HCT116 (cell line): ENCODE measurements around the gene TRPV4. TPM values are rescaled to one million over a fixed set of nuclear protein-coding genes. Genes with fewer than 3 reads are reported as not detected.
A peak's percentile ranks its signal among the peaks of the same experiment; 100 is the strongest.

Source experiments
- ATAC-seq: fragments of 200-7000 bp; cut with Tn5 transposase; 2 replicates; pipeline ENCODE4 v1.9.1; 2020; ENCODE audit warnings: mild to moderate bottlenecking, moderate library complexity
- BruUV-seq: library from RNA; stranded (reverse); fragments of 400-500 nt; replicated peaks from 2 replicates; lab custom pipeline; 2021; lab: Mats Ljungman, UMichigan
- CTCF ChIA-PET: fragments of 300-600 bp; sonication (Branson Sonifier 250); formaldehyde crosslinking; loops from one replicate; lab custom pipeline; 2021; ENCODE audit warnings: antibody characterized with exemption; lab: Charles Lee
- POLR2A ChIA-PET: fragments of 300-600, 350-600 bp; sonication (Branson Sonifier 250); formaldehyde crosslinking; loops from one replicate; lab custom pipeline; 2021; ENCODE audit warnings: antibody characterized with exemption; lab: Charles Lee
- RAD21 ChIA-PET, 2 experiments: fragments of 300-600 bp; sonication (Branson Sonifier 250); formaldehyde crosslinking; loops; one replicate each; lab custom pipeline; 2023; ENCODE audit warnings: low total read pairs in 2 of 2; ENCODE audit not compliant: uncharacterized antibody in 2 of 2, unreplicated experiment in 2 of 2, low non-redundant PET in 1 of 2; lab: Charles Lee
- DNase-seq: peaks from one replicate; pipeline ENCODE4 v3.0.0-alpha.2; 2010; ENCODE audit warnings: low read depth, low spot score
- H2AFZ ChIP-seq: fragments of 200-600 bp; shearing (Covaris generic), sonication (generic); 2 replicates; pipeline ENCODE4 v1.6.1; 2017; ENCODE audit warnings: low read depth, mixed run types, mixed read lengths, antibody characterized with exemption, low read length; ENCODE audit not compliant: poor library complexity, severe bottlenecking
- H3K27ac ChIP-seq: 2 replicates; pipeline ENCODE4 v1.5.1; 2012; ENCODE audit warnings: low read depth, low read length
- H3K27me3 ChIP-seq: fragments of 200-600 bp; sonication (generic); 2 replicates; pipeline ENCODE4 v1.6.1; 2016; ENCODE audit warnings: mixed run types, low read length, mixed read lengths; ENCODE audit not compliant: insufficient read depth
- H3K36me3 ChIP-seq, 2 experiments: fragments of 200-500 bp in 1 of 2; fragments of 200-600 bp in 1 of 2; sonication (Bioruptor generic) in 1 of 2; sonication (generic) in 1 of 2; 2 replicates each; pipeline versions ENCODE4 v1.5.1 to v1.6.1; 2014 to 2016; ENCODE audit warnings: low read length in 2 of 2, inconsistent platforms in 1 of 2, mixed read lengths in 1 of 2, mixed run types in 1 of 2; ENCODE audit not compliant: insufficient read depth in 2 of 2, control insufficient read depth in 1 of 2
- H3K4me1 ChIP-seq, 2 experiments: fragments of 200-600 bp in 1 of 2; sonication (generic) in 1 of 2; 2 replicates each; pipeline versions ENCODE4 v1.5.1 to v1.6.1; 2012 to 2017; ENCODE audit warnings: low read length in 2 of 2, inconsistent platforms in 1 of 2, mild to moderate bottlenecking in 1 of 2, mixed read lengths in 1 of 2, mixed run types in 1 of 2, moderate library complexity in 1 of 2; ENCODE audit not compliant: insufficient read depth in 2 of 2, control insufficient read depth in 1 of 2
- H3K4me2 ChIP-seq: fragments of 200-600 bp; sonication (generic); 2 replicates; pipeline ENCODE4 v1.6.1; 2017; ENCODE audit warnings: mixed run types, low read length, mixed read lengths
- H3K4me3 ChIP-seq, 2 experiments: fragments of 200-600 bp in 1 of 2; sonication (generic) in 1 of 2; replicated peaks in 1 of 2; 2 replicates each; pipeline ENCODE4 v1.5.1; 2011 to 2016; ENCODE audit warnings: low read length in 2 of 2, control low read depth in 1 of 2, low read depth in 1 of 2, mild to moderate bottlenecking in 1 of 2, mixed read lengths in 1 of 2, mixed run types in 1 of 2
- H3K79me2 ChIP-seq: fragments of 200-600 bp; sonication (generic); 2 replicates; pipeline ENCODE4 v1.6.1; 2017; ENCODE audit warnings: mild to moderate bottlenecking, mixed run types, low read length, moderate library complexity, mixed read lengths; ENCODE audit not compliant: insufficient read depth
- H3K9ac ChIP-seq: fragments of 200-600 bp; sonication (generic); 2 replicates; pipeline ENCODE4 v1.6.1; 2016; ENCODE audit warnings: low read length, mixed read lengths
- H3K9me2 ChIP-seq: fragments of 200-600 bp; sonication (generic), shearing (Covaris generic); 2 replicates; pipeline ENCODE4 v1.6.1; 2017; ENCODE audit warnings: mixed run types, mild to moderate bottlenecking, moderate library complexity; ENCODE audit not compliant: insufficient read depth
- H3K9me3 ChIP-seq, 2 experiments: fragments of 200-500 bp in 1 of 2; fragments of 200-600 bp in 1 of 2; sonication (Bioruptor generic) in 1 of 2; sonication (generic) in 1 of 2; 2 replicates each; pipeline ENCODE4 v1.6.1; 2014 to 2017; ENCODE audit warnings: low read length in 2 of 2, mixed read lengths in 2 of 2, inconsistent platforms in 1 of 2, low read depth in 1 of 2, mild to moderate bottlenecking in 1 of 2, mixed run types in 1 of 2, moderate library complexity in 1 of 2; ENCODE audit not compliant: control insufficient read depth in 1 of 2, insufficient read depth in 1 of 2
- H4K20me1 ChIP-seq: fragments of 200-600 bp; sonication (generic), shearing (Covaris generic); 2 replicates; pipeline ENCODE4 v1.6.1; 2017; ENCODE audit warnings: mixed run types, mild to moderate bottlenecking, moderate library complexity; ENCODE audit not compliant: insufficient read depth
- ELF1 ChIP-seq: IDR thresholded peaks from 2 replicates; pipeline ENCODE4 v1.6.1; 2012; ENCODE audit warnings: low read depth, borderline replicate concordance
- RAD21 ChIP-seq: IDR thresholded peaks from 2 replicates; pipeline ENCODE4 v1.6.1; 2012; ENCODE audit warnings: low read depth, mild to moderate bottlenecking
- SIN3A ChIP-seq: IDR thresholded peaks from 2 replicates; pipeline ENCODE4 v1.6.1; 2012; ENCODE audit warnings: low read depth
- intact Hi-C: fragments of 100-400 bp; cut with micrococcal nuclease; formaldehyde crosslinking; loops from 2 replicates; pipeline ENCODE4 v1.10.0; 2022
- total RNA-seq: library from RNA; stranded (reverse); gene quantifications from one replicate; pipeline ENCODE4 v1.2.1, GENCODE V29; 2021; ENCODE audit not compliant: unreplicated experiment
- TF ChIP-seq, protein P1 (sequence below), 3 experiments: fragments of 200-600 bp in 1 of 3; sonication (generic) in 1 of 3; IDR thresholded peaks in 2 of 3; conservative IDR thresholded peaks in 1 of 3; 2 replicates each; pipeline ENCODE4 v1.5.1; 2012 to 2017; ENCODE audit warnings: low read depth in 2 of 3, low read length in 2 of 3, antibody characterized with exemption in 1 of 3, borderline replicate concordance in 1 of 3, control low read depth in 1 of 3, mild to moderate bottlenecking in 1 of 3, mixed read lengths in 1 of 3, mixed run types in 1 of 3, moderate library complexity in 1 of 3; ENCODE audit not compliant: insufficient read depth in 1 of 3
- TF ChIP-seq, protein P2 (sequence below): IDR thresholded peaks from 2 replicates; pipeline ENCODE4 v1.6.1; 2012; ENCODE audit warnings: low read depth

TRPV4 gene
- total RNA-seq, 1 experiment from 2014 or later, result 0.54 TPM

- CTCF ChIA-PET, result no interaction called here
- intact Hi-C loops, result no loop called here
- POLR2A ChIA-PET, result no interaction called here
- BruUV-seq, result no TSS peak
- Histone ChIP-seq H4K20me1 (no peaks in the 10 kb centered on the region), H3K4me1 (no peaks in the 10 kb centered on the region), H3K27ac (no peak overlapping the region), H3K36me3 (no peaks in the 10 kb centered on the region), H3K9ac (no peak overlapping the region), H3K4me3 (no peak overlapping the region), H3K79me2 (no peaks in the 10 kb centered on the region), H3K9me2 (no peaks in the 10 kb centered on the region), H3K27me3 (no peaks in the 10 kb centered on the region), H3K4me2 (no peak overlapping the region), H2AFZ (no peak overlapping the region), H3K9me3 (no peaks in the 10 kb centered on the region)
- DNase-seq, result no peak
- no peak for ATAC-seq
- RAD21 ChIA-PET, result no interaction called here
- no peak for TF ChIP-seq SIN3A
- TF ChIP-seq, all 23 proteins: peak for 0
Measured at GRCh38 chr12:109807954-109808643, 25.1 kb downstream of the TRPV4 start.

DNA sequence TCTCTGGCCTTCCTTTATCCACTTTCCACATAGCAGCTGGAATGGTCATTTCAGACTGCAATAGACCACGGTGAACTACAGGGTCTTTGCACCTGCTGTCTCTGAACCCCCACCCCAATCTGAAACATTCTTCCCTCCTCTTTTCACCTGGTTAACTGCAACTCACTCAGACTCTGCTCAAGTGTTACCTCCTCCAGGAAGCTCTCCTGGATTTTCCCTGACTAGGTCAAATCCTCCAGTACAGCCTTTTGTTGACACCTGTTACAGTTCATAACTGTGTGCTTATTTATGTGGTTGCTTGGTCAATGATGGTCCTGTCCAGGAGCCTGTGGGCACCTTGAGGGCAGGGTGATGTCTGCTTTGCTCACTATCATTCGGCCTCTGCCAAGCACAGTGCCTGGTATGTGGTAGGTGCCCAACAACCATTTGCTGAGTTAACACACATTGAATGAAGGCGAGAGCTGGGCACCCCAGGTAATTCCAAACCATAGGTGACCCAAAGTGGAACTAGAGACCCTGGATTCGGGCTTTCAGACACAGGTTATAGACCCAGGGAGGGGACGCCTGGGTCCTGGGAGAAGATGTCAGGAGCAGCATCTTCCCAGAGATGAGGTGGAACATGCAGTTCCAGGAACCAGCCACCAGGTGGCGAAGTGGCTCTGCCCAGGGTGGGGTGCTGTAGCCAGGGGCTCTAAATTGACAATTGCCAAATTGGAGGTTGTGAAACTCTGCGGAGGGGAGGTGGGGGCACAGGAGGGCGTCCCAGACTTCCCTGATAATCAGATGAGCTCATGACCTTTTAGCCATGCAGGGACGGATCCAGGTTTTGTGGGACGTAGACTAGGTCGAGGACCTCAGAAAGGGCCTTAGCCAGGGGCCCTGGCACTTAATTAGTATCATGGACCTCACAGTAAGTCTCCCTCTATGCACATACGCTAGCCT, 28.1 kb downstream of the TRPV4 start:
- H3K27ac ChIP-seq, result no peak overlapping the region
- H3K4me1 ChIP-seq, result no peaks in the 10 kb centered on the region
- no peaks in the 10 kb centered on the region for H3K36me3 ChIP-seq
- intact Hi-C loops, result loop anchor here (1.0 to 2.0 kb wide), 2 partner anchors 40 to 76 kb away; partner anchors contain the start of gene GLTP
- BruUV-seq, result no TSS peak
- ChIA-PET CTCF (interaction anchor here (1.1 to 2.4 kb wide), 3 partner anchors 40 to 795 kb away, joined by 3 to 19 read pairs (median 10); no protein-coding TSS in a partner anchor), RAD21 (no interaction called here), POLR2A (no interaction called here)
- H3K79me2 ChIP-seq, result no peaks in the 10 kb centered on the region
- no peaks in the 10 kb centered on the region for H4K20me1 ChIP-seq
- H3K4me2 ChIP-seq, result no peak overlapping the region
- no peak overlapping the region for H3K9ac ChIP-seq
- peak; percentile 95 for ATAC-seq
- H3K27me3 ChIP-seq, result no peaks in the 10 kb centered on the region
- peak; percentile 15 for DNase-seq
- peak; percentile 92 for TF ChIP-seq RAD21
- TF ChIP-seq, protein P1, sequence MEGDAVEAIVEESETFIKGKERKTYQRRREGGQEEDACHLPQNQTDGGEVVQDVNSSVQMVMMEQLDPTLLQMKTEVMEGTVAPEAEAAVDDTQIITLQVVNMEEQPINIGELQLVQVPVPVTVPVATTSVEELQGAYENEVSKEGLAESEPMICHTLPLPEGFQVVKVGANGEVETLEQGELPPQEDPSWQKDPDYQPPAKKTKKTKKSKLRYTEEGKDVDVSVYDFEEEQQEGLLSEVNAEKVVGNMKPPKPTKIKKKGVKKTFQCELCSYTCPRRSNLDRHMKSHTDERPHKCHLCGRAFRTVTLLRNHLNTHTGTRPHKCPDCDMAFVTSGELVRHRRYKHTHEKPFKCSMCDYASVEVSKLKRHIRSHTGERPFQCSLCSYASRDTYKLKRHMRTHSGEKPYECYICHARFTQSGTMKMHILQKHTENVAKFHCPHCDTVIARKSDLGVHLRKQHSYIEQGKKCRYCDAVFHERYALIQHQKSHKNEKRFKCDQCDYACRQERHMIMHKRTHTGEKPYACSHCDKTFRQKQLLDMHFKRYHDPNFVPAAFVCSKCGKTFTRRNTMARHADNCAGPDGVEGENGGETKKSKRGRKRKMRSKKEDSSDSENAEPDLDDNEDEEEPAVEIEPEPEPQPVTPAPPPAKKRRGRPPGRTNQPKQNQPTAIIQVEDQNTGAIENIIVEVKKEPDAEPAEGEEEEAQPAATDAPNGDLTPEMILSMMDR (IDR thresholded peaks at IDR 0.05 in 2 of 3, conservative IDR thresholded peaks at IDR 0.05 in 1 of 3; ENCODE audit: borderline replicate concordance in 1 of 3, insufficient read depth in 1 of 3, low read depth in 2 of 3, low read length in 2 of 3), result peak; percentile 94 to 98 (median 96)
- no peak for TF ChIP-seq ELF1
- TF ChIP-seq, protein P2, sequence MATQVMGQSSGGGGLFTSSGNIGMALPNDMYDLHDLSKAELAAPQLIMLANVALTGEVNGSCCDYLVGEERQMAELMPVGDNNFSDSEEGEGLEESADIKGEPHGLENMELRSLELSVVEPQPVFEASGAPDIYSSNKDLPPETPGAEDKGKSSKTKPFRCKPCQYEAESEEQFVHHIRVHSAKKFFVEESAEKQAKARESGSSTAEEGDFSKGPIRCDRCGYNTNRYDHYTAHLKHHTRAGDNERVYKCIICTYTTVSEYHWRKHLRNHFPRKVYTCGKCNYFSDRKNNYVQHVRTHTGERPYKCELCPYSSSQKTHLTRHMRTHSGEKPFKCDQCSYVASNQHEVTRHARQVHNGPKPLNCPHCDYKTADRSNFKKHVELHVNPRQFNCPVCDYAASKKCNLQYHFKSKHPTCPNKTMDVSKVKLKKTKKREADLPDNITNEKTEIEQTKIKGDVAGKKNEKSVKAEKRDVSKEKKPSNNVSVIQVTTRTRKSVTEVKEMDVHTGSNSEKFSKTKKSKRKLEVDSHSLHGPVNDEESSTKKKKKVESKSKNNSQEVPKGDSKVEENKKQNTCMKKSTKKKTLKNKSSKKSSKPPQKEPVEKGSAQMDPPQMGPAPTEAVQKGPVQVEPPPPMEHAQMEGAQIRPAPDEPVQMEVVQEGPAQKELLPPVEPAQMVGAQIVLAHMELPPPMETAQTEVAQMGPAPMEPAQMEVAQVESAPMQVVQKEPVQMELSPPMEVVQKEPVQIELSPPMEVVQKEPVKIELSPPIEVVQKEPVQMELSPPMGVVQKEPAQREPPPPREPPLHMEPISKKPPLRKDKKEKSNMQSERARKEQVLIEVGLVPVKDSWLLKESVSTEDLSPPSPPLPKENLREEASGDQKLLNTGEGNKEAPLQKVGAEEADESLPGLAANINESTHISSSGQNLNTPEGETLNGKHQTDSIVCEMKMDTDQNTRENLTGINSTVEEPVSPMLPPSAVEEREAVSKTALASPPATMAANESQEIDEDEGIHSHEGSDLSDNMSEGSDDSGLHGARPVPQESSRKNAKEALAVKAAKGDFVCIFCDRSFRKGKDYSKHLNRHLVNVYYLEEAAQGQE, result no peak
- H3K9me2 ChIP-seq, result no peaks in the 10 kb centered on the region
- peak overlapping the region; percentile 66 for H2AFZ ChIP-seq
- no peak overlapping the region for H3K4me3 ChIP-seq
- H3K9me3 ChIP-seq, result no peaks in the 10 kb centered on the region
